ENCODE results near the gene GRIN2A.

GRCh38 chr16:9860876-9861275 lies 321.4 kb downstream of the GRIN2A start:
- TF ChIP-seq CTCF (IDR thresholded peaks at IDR 0.05) (no peak), POLR2A (IDR thresholded peaks at IDR 0.05) (no peak)
